ENCODE results near the gene XIRP1.

Gene XIRP1

GRCh38 chr3:39189959-39190269 is 2.5 kb downstream of the XIRP1 start (continued):
- no peak for TF ChIP-seq PATZ1 (CRISPR knock-in tag; IDR thresholded peaks at IDR 0.05; ENCODE audit: borderline replicate concordance)

GRCh38 chr3:39189150-39189958 is 3.0 kb downstream of the XIRP1 start:
- TF ChIP-seq PPARA (CRISPR knock-in tag; IDR thresholded peaks at IDR 0.05; ENCODE audit: borderline replicate concordance) = no peak
- no peak for TF ChIP-seq TOX (CRISPR knock-in tag; IDR thresholded peaks at IDR 0.05; ENCODE audit: borderline replicate concordance)
- TF ChIP-seq BACH2 (CRISPR knock-in tag; IDR thresholded peaks at IDR 0.05; ENCODE audit: borderline replicate concordance) = no peak
- no peak for TF ChIP-seq POU6F1 (CRISPR knock-in tag; IDR thresholded peaks at IDR 0.05; ENCODE audit: borderline replicate concordance, low read depth)
- no peak for TF ChIP-seq ZFP30 (CRISPR knock-in tag; IDR thresholded peaks at IDR 0.05)
- TF ChIP-seq TSHZ2 (CRISPR knock-in tag; IDR thresholded peaks at IDR 0.05) = no peak
- no peak for TF ChIP-seq OSR1 (CRISPR knock-in tag; IDR thresholded peaks at IDR 0.05)
- TF ChIP-seq CSDC2 (CRISPR knock-in tag; IDR thresholded peaks at IDR 0.05) = no peak
- TF ChIP-seq ZNF70 (CRISPR knock-in tag; IDR thresholded peaks at IDR 0.05) = no peak
- no peak for TF ChIP-seq RARB (CRISPR knock-in tag; IDR thresholded peaks at IDR 0.05)
- TF ChIP-seq ZNF8 (CRISPR knock-in tag; IDR thresholded peaks at IDR 0.05) = no peak
- peak; percentile 18 for ATAC-seq

GRCh38 chr3:39188271-39189149 is 3.9 kb downstream of the XIRP1 start:
- no peak for ATAC-seq
- TF ChIP-seq POU6F1 (CRISPR knock-in tag; IDR thresholded peaks at IDR 0.05; ENCODE audit: borderline replicate concordance, low read depth) (no peak), ZFP3 (CRISPR knock-in tag; IDR thresholded peaks at IDR 0.05) (no peak), TCF4 (CRISPR knock-in tag; IDR thresholded peaks at IDR 0.05; ENCODE audit: borderline replicate concordance) (no peak), ESRRG (CRISPR knock-in tag; IDR thresholded peaks at IDR 0.05) (no peak), GLIS3 (CRISPR knock-in tag; IDR thresholded peaks at IDR 0.05) (no peak), ZNF8 (CRISPR knock-in tag; IDR thresholded peaks at IDR 0.05) (no peak), ARNTL (CRISPR knock-in tag; IDR thresholded peaks at IDR 0.05; ENCODE audit: borderline replicate concordance, low read depth) (no peak), RARB (CRISPR knock-in tag; IDR thresholded peaks at IDR 0.05) (no peak), BACH2 (CRISPR knock-in tag; IDR thresholded peaks at IDR 0.05; ENCODE audit: borderline replicate concordance) (no peak), CSDC2 (CRISPR knock-in tag; IDR thresholded peaks at IDR 0.05) (no peak), CSRNP3 (CRISPR knock-in tag; IDR thresholded peaks at IDR 0.05) (no peak), PPARA (CRISPR knock-in tag; IDR thresholded peaks at IDR 0.05; ENCODE audit: borderline replicate concordance) (no peak), TOX (CRISPR knock-in tag; IDR thresholded peaks at IDR 0.05; ENCODE audit: borderline replicate concordance) (no peak), ZFP30 (CRISPR knock-in tag; IDR thresholded peaks at IDR 0.05) (no peak), CREB5 (CRISPR knock-in tag; IDR thresholded peaks at IDR 0.05; ENCODE audit: low read depth) (no peak), ISL1 (CRISPR knock-in tag; IDR thresholded peaks at IDR 0.05) (no peak), SNAI2 (CRISPR knock-in tag; IDR thresholded peaks at IDR 0.05) (no peak), PATZ1 (CRISPR knock-in tag; IDR thresholded peaks at IDR 0.05; ENCODE audit: borderline replicate concordance) (no peak)
